Progenitor cell of endocrine pancreas (in vitro differentiated cells): ENCODE data around the gene IGSF6. TPM values are rescaled to one million over a fixed set of nuclear protein-coding genes. Genes with fewer than 3 reads are reported as not detected.
"Not testable (repeated sequence)": the region's sequence is repeated elsewhere in the genome, so short reads cannot be mapped to it uniquely, and the experiment has no call there.

Experiments
- DNase-seq: peaks from one replicate; pipeline ENCODE4 v3.0.0; 2021; ENCODE audit warnings: low spot score; ENCODE audit not compliant: unreplicated experiment
- H3K27ac Mint-ChIP-seq: 2 replicates; pipeline ENCODE4 v1.8.0; 2021; ENCODE audit warnings: mild to moderate bottlenecking, moderate library complexity, mixed read lengths
- H3K27me3 Mint-ChIP-seq: 2 replicates; pipeline ENCODE4 v1.8.0; 2021; ENCODE audit warnings: mixed read lengths
- H3K36me3 Mint-ChIP-seq: 2 replicates; pipeline ENCODE4 v1.8.0; 2022; ENCODE audit warnings: mixed read lengths; ENCODE audit not compliant: insufficient read depth
- H3K4me1 Mint-ChIP-seq: 2 replicates; pipeline ENCODE4 v1.8.0; 2021; ENCODE audit warnings: low read depth, mixed read lengths
- H3K4me3 Mint-ChIP-seq: 2 replicates; pipeline ENCODE4 v1.8.0; 2021; ENCODE audit warnings: low read depth, mild to moderate bottlenecking, moderate library complexity, mixed read lengths
- H3K9me3 Mint-ChIP-seq: 2 replicates; pipeline ENCODE4 v1.8.0; 2021; ENCODE audit warnings: low read depth, mixed read lengths
- total RNA-seq: library from RNA; stranded (reverse); gene quantifications from 2 replicates; pipeline ENCODE4 v1.2.1, GENCODE V29; 2021
- TF ChIP-seq, protein P1 (sequence below): fragments of 200-600 bp; sonication (generic); IDR thresholded peaks from one replicate; pipeline ENCODE4 v1.5.0; 2021; ENCODE audit warnings: antibody characterized with exemption, mild to moderate bottlenecking; ENCODE audit not compliant: unreplicated experiment

IGSF6 gene
- total RNA-seq, 1 donor from 2014 or later, result not detected

DNA sequence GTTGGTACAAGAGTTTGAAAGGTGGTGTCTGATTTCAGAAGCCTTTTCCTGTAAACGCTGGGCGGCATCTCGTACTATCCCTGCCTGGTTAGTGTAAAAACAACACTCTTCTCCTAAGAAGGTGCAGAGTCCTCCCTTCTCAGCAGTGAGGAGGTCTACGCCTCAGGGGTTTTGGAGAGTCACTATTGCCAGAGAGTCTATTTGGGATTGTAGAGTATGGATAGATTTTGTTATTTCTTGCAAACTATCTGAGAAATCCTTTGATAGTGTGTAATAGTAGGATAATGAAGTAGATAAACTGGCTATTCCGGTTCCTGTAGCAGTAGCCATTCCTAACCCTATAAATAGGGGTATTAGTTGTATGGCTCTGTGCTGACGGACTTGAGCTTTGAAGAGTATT, 21.5 kb downstream of the IGSF6 start:
- Mint-ChIP-seq H3K36me3 (peaks cover 56% of the 10 kb centered on the region), H3K4me1 (peaks cover 19% of the 10 kb centered on the region), H3K27ac (peak overlapping the region; percentile 81)
- H3K9me3 Mint-ChIP-seq, H3K4me3 Mint-ChIP-seq, DNase-seq, H3K27me3 Mint-ChIP-seq: not testable (repeated sequence)

DNA sequence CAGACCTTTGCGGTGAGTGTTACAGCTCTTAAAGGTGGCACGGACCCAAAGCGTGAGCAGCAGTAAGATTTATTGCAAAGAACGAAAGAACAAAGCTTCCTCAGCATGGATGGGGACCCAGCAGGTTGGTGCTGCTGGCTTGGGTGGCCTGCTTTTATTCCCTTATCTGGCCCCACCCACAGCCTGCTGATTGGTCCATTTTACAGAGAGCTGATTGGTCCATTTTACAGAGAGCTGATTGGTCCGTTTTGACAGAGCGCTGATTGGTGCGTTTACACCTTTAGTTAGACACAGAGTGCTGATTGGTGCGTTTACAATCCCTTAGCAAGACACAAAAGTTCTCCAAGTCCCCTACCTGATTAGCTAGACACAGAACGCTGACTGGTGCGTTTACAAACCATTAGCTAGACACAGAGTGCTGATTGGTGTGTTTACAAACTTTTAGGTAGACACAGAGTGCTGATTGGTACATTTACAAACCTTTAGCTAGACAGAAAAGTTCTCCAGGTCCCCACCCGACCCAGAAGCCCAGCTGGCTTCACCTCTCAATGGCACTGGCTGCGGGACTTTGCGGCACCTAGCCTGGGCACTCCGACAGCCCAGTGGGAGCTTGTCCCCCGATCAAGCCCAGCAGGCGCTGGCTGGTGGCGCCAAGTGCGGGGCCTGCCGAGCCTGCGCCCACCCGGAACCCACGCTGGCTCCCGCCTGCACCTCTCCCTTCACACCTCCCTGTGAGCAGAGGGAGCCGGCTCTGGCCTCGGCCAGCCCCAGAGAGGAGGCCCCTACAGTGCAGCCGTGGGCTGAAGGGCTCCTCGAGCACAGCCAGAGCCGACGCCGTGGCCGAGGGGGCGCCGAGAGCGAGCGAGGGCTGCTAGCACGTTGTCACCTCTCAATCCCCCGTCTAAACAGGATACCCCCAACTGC, 22.5 kb downstream of the IGSF6 start:
- not testable (repeated sequence) for H3K27ac Mint-ChIP-seq, H3K4me3 Mint-ChIP-seq, H3K27me3 Mint-ChIP-seq, H3K9me3 Mint-ChIP-seq, DNase-seq
- H3K36me3 Mint-ChIP-seq, result peaks cover 49% of the 10 kb centered on the region
- peaks cover 19% of the 10 kb centered on the region for H3K4me1 Mint-ChIP-seq

DNA sequence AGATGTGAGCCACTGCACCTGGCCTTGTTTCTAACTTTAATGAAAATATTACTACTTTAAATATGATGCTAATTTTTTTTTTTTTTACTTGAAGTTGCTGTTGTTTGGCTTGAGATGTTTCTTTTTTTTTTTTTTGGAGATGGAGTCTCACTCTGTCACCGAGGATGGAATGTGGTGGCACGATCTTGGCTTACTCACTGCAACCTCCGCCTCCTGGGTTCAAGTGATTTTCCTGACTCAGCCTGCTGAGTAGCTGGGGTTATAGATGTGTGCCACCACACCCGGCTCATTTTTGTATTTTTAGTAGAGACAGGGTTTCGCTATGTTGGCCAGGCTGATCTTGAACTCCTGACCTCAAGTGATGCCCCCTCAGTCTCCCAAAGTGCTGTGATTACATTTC, 23.6 kb downstream of the IGSF6 start:
- no peaks in the 10 kb centered on the region for H3K27me3 Mint-ChIP-seq
- peaks cover 51% of the 10 kb centered on the region for H3K36me3 Mint-ChIP-seq
- no peak overlapping the region for H3K4me3 Mint-ChIP-seq
- peak overlapping the region; percentile 69 for H3K27ac Mint-ChIP-seq
- peaks cover 4% of the 10 kb centered on the region for H3K9me3 Mint-ChIP-seq
- TF ChIP-seq, protein P1, sequence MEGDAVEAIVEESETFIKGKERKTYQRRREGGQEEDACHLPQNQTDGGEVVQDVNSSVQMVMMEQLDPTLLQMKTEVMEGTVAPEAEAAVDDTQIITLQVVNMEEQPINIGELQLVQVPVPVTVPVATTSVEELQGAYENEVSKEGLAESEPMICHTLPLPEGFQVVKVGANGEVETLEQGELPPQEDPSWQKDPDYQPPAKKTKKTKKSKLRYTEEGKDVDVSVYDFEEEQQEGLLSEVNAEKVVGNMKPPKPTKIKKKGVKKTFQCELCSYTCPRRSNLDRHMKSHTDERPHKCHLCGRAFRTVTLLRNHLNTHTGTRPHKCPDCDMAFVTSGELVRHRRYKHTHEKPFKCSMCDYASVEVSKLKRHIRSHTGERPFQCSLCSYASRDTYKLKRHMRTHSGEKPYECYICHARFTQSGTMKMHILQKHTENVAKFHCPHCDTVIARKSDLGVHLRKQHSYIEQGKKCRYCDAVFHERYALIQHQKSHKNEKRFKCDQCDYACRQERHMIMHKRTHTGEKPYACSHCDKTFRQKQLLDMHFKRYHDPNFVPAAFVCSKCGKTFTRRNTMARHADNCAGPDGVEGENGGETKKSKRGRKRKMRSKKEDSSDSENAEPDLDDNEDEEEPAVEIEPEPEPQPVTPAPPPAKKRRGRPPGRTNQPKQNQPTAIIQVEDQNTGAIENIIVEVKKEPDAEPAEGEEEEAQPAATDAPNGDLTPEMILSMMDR, result no peak
- DNase-seq, result no peak
- H3K4me1 Mint-ChIP-seq, result peaks cover 19% of the 10 kb centered on the region

DNA sequence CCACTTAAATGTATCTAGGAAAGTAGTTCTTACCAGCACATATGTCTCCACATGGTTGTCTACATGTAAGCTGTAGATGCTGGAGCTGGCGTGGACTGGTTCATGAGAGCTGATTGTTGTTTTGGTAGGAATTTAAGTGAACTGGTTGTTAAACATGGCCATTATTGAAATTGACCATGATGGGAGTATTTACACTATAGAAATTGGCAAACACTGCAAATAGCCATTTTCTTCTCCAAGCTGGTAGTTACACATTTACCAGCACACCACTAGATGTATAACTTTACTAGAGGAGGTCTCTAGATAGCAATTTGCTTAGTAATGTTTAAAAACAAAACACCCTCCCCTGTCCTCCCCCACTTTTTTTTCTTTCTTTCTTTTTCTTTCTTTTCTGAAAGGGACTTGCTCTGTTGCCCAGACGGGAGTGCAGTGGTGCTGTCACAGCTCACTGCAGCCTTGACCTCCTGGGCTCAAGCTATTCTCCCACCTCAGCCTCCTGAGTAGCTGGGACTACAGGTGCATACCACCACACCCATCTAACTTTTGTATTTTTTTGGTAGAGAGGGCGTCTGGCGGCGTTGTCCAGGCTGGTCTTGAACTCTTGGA, 24.2 kb downstream of the IGSF6 start:
- Mint-ChIP-seq H3K27ac (no peak overlapping the region), H3K27me3 (no peaks in the 10 kb centered on the region), H3K36me3 (peaks cover 54% of the 10 kb centered on the region), H3K4me3 (no peak overlapping the region), H3K4me1 (peaks cover 19% of the 10 kb centered on the region), H3K9me3 (peaks cover 4% of the 10 kb centered on the region)
- DNase-seq, result no peak
- TF ChIP-seq, protein P1, result no peak

DNA sequence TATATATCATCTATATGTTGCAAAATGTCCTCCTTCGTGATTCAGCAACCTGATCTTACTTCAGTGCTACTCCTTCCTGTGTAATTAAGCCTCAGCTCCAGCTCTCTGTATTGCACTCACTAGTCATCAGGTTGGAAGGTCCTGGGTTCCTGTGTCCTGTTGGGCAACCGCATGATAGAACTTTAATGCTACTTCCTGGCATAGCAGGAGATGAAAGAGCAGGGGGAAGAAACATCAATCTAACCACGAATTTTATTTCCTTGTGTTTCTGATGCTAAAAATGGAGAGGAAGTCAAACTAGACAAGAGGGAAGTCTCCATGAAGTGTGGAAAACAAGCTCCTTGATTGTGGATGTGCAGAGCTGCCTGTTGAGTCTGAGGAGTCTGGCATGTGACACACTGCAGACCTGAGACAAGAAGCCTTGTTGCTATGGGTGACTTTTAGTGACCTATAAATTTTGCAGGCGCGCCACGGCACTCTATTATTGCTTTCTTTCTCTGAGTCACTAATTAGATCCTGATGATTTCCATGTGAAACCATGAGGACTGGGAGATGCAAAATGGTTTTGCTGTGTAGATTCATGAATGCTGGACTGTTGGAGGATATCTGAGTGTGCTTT, 25.6 kb downstream of the IGSF6 start:
- TF ChIP-seq, protein P1, result no peak
- Mint-ChIP-seq H3K36me3 (peaks cover 53% of the 10 kb centered on the region), H3K27ac (peak overlapping the region; percentile 62), H3K27me3 (no peaks in the 10 kb centered on the region), H3K4me3 (no peak overlapping the region), H3K4me1 (peaks cover 16% of the 10 kb centered on the region), H3K9me3 (peaks cover 4% of the 10 kb centered on the region)
- DNase-seq, result no peak

DNA sequence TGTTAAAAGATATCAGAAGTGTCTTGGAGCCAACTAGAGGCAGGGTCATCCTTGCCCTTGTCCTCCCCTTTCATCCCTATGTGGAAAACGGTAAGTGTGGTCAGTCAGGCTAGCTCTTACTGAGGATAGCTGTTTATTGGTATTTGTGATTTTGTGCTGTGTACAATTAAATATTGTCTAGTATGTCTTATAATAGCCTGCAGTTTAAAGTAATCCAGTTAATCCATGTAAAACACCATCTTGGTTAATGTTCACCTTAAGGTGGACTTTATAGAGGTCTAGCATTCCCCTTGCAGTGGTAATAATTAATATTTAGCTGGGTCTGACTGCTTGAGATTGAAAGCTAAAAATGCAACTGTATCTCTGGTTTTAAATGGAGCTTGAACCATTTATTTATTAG, 27.4 kb downstream of the IGSF6 start:
- no peak overlapping the region for H3K4me3 Mint-ChIP-seq
- H3K27ac Mint-ChIP-seq, result no peak overlapping the region
- DNase-seq, result no peak
- TF ChIP-seq, protein P1, result no peak
- H3K27me3 Mint-ChIP-seq, result no peaks in the 10 kb centered on the region
- H3K9me3 Mint-ChIP-seq, result peaks cover 4% of the 10 kb centered on the region
- H3K4me1 Mint-ChIP-seq, result peaks cover 6% of the 10 kb centered on the region
- peaks cover 51% of the 10 kb centered on the region for H3K36me3 Mint-ChIP-seq
